DND-41 (cell line): ENCODE data around the gene PTPRR.

ENCODE experiments used
- ATAC-seq: fragments of 200-7000 bp; cut with Tn5 transposase; 3 replicates; pipeline ENCODE4 v1.9.1; 2021; ENCODE audit warnings: low read depth; ENCODE audit not compliant: insufficient read depth
- DNase-seq: peaks from one replicate; pipeline ENCODE4 v3.0.0-alpha.2; 2020
- H2AFZ ChIP-seq: 2 replicates; pipeline ENCODE4 v1.6.0; 2012; ENCODE audit warnings: low read depth, low read length
- H3K27ac ChIP-seq: 2 replicates; pipeline ENCODE4 v1.5.1; 2012; ENCODE audit warnings: low read length, inconsistent platforms
- H3K27me3 ChIP-seq: fragments of 200-600 bp; sonication (generic); 2 replicates; pipeline ENCODE4 v1.6.0; 2012; ENCODE audit warnings: low read length, mild to moderate bottlenecking, inconsistent platforms; ENCODE audit not compliant: insufficient read depth, poor library complexity
- H3K36me3 ChIP-seq: 2 replicates; pipeline ENCODE4 v1.5.1; 2012; ENCODE audit warnings: low read length, inconsistent platforms; ENCODE audit not compliant: insufficient read depth
- H3K4me1 ChIP-seq: 2 replicates; pipeline ENCODE4 v1.5.1; 2012; ENCODE audit warnings: mild to moderate bottlenecking, low read length; ENCODE audit not compliant: insufficient read depth
- H3K4me2 ChIP-seq: 2 replicates; pipeline ENCODE4 v1.6.0; 2012; ENCODE audit warnings: mild to moderate bottlenecking, moderate library complexity, low read length, inconsistent platforms; ENCODE audit not compliant: insufficient read depth
- H3K4me3 ChIP-seq, 2 experiments: fragments of 200-600 bp in 1 of 2; shearing (Covaris generic) in 1 of 2; 2 replicates each; pipeline ENCODE4 v1.5.1; 2012 to 2016; ENCODE audit warnings: inconsistent platforms in 2 of 2, low read length in 2 of 2, mild to moderate bottlenecking in 2 of 2, low read depth in 1 of 2, moderate library complexity in 1 of 2
- H3K79me2 ChIP-seq: 2 replicates; pipeline ENCODE4 v1.6.0; 2012; ENCODE audit warnings: low read length, inconsistent platforms; ENCODE audit not compliant: insufficient read depth
- H3K9ac ChIP-seq: 2 replicates; pipeline ENCODE4 v1.6.0; 2012; ENCODE audit warnings: low read depth, mild to moderate bottlenecking, inconsistent platforms, low read length, moderate library complexity
- H3K9me3 ChIP-seq: 2 replicates; pipeline ENCODE4 v1.5.1; 2012; ENCODE audit warnings: low read length, moderate library complexity, mild to moderate bottlenecking, inconsistent platforms; ENCODE audit not compliant: insufficient read depth, severe bottlenecking
- H4K20me1 ChIP-seq: 2 replicates; pipeline ENCODE4 v1.6.0; 2012; ENCODE audit warnings: low read length; ENCODE audit not compliant: insufficient read depth
- CTCF ChIP-seq: IDR thresholded peaks from 2 replicates; pipeline ENCODE4 v1.5.1; 2012; ENCODE audit warnings: borderline replicate concordance, low read length, moderate library complexity, mild to moderate bottlenecking; ENCODE audit not compliant: poor library complexity, severe bottlenecking; ENCODE audit errors: extremely low read depth
- EZH2 ChIP-seq: IDR thresholded peaks from 3 replicates; pipeline ENCODE4 v1.6.1; 2012; ENCODE audit warnings: borderline replicate concordance, low read depth, mild to moderate bottlenecking, moderate library complexity, low read length, inconsistent platforms; ENCODE audit not compliant: severe bottlenecking

Gene PTPRR

GRCh38 chr12:70936203-70936813 is 15.8 kb upstream of the PTPRR start:
- H3K36me3 ChIP-seq: no peaks in the 10 kb centered on the region
- H3K4me2 ChIP-seq: no peak overlapping the region
- H3K9me3 ChIP-seq: no peaks in the 10 kb centered on the region
- ATAC-seq (no peak), DNase-seq (no peak)
- no peak overlapping the region for H3K4me3 ChIP-seq
- no peaks in the 10 kb centered on the region for H3K4me1 ChIP-seq
- no peaks in the 10 kb centered on the region for H3K27me3 ChIP-seq
- no peaks in the 10 kb centered on the region for H3K79me2 ChIP-seq
- TF ChIP-seq CTCF: no peak
- no peak for TF ChIP-seq EZH2
- no peak overlapping the region for H2AFZ ChIP-seq
- H3K9ac ChIP-seq: no peak overlapping the region
- no peaks in the 10 kb centered on the region for H4K20me1 ChIP-seq
- H3K27ac ChIP-seq: no peak overlapping the region

GRCh38 chr12:70933133-70933532 is 12.6 kb upstream of the PTPRR start:
- Histone ChIP-seq H3K27me3 (no peaks in the 10 kb centered on the region), H4K20me1 (no peaks in the 10 kb centered on the region), H3K4me3 (no peak overlapping the region), H3K4me2 (no peak overlapping the region), H3K9ac (no peak overlapping the region), H3K79me2 (no peaks in the 10 kb centered on the region), H3K4me1 (no peaks in the 10 kb centered on the region), H3K36me3 (no peaks in the 10 kb centered on the region), H3K27ac (no peak overlapping the region), H2AFZ (no peak overlapping the region), H3K9me3 (no peaks in the 10 kb centered on the region)
- DNase-seq: no peak
- TF ChIP-seq EZH2: no peak
- TF ChIP-seq CTCF: no peak
- no peak for ATAC-seq

GRCh38 chr12:70929029-70929428 is 8.5 kb upstream of the PTPRR start:
- no peak overlapping the region for H3K27ac ChIP-seq
- H3K79me2 ChIP-seq: no peaks in the 10 kb centered on the region
- TF ChIP-seq CTCF: no peak
- TF ChIP-seq EZH2: no peak
- no peak for DNase-seq
- no peak overlapping the region for H2AFZ ChIP-seq
- no peaks in the 10 kb centered on the region for H3K27me3 ChIP-seq
- no peaks in the 10 kb centered on the region for H4K20me1 ChIP-seq
- H3K4me3 ChIP-seq: no peak overlapping the region
- H3K9ac ChIP-seq: no peak overlapping the region
- no peaks in the 10 kb centered on the region for H3K4me1 ChIP-seq
- H3K9me3 ChIP-seq: no peaks in the 10 kb centered on the region
- H3K4me2 ChIP-seq: no peak overlapping the region
- no peak for ATAC-seq
- H3K36me3 ChIP-seq: no peaks in the 10 kb centered on the region
